SU-DHL-6 (cell line): ENCODE data around the gene RRBP1.

Source experiments
- H2AFZ ChIP-seq: fragments of 200-600 bp; sonication (generic); 2 replicates; pipeline ENCODE4 v1.6.1; 2014; ENCODE audit warnings: low read depth, mild to moderate bottlenecking, moderate library complexity, mixed read lengths, antibody characterized with exemption, low read length; ENCODE audit not compliant: severe bottlenecking
- H3F3A ChIP-seq: fragments of 200-600 bp; shearing (Covaris generic); 2 replicates; pipeline ENCODE4 v1.6.0; 2016; ENCODE audit warnings: antibody characterized with exemption, mild to moderate bottlenecking; ENCODE audit not compliant: insufficient read depth
- H3K27ac ChIP-seq: fragments of 200-600 bp; sonication (generic); 2 replicates; pipeline ENCODE4 v1.5.1; 2016; ENCODE audit warnings: low read depth, mild to moderate bottlenecking, low read length, moderate library complexity, mixed read lengths
- H3K27me3 ChIP-seq: fragments of 200-600 bp; sonication (generic), shearing (Covaris generic); 2 replicates; pipeline ENCODE4 v1.6.0; 2014; ENCODE audit warnings: mild to moderate bottlenecking, low read length
- H3K36me3 ChIP-seq: fragments of 200-600 bp; sonication (generic); 2 replicates; pipeline ENCODE4 v1.6.1; 2014; ENCODE audit warnings: mild to moderate bottlenecking, low read length, mixed read lengths
- H3K4me2 ChIP-seq: fragments of 300-600, 200-600 bp; shearing (Covaris generic), sonication (generic); 2 replicates; pipeline ENCODE4 v1.6.0; 2014; ENCODE audit warnings: low read length, low read depth, mild to moderate bottlenecking; ENCODE audit not compliant: poor library complexity, severe bottlenecking
- H3K4me3 ChIP-seq: fragments of 200-600 bp; sonication (generic); 2 replicates; pipeline ENCODE4 v1.5.1; 2014; ENCODE audit warnings: antibody characterized with exemption, low read length, mild to moderate bottlenecking, mixed read lengths; ENCODE audit not compliant: insufficient read depth, poor library complexity, severe bottlenecking
- H3K79me2 ChIP-seq: fragments of 200-600 bp; sonication (generic); 2 replicates; pipeline ENCODE4 v1.6.1; 2014; ENCODE audit warnings: mild to moderate bottlenecking, low read length, moderate library complexity; ENCODE audit not compliant: insufficient read depth
- H3K9ac ChIP-seq: fragments of 200-600 bp; sonication (generic); 2 replicates; pipeline ENCODE4 v1.7.0; 2014; ENCODE audit warnings: mild to moderate bottlenecking, low read length
- H3K9me2 ChIP-seq: fragments of 200-600 bp; sonication (generic); replicated peaks from 2 replicates; pipeline ENCODE4 v1.6.1; 2014; ENCODE audit warnings: low read length; ENCODE audit not compliant: insufficient read depth
- H3K9me3 ChIP-seq: fragments of 200-600 bp; sonication (generic); 2 replicates; pipeline ENCODE4 v1.6.1; 2014; ENCODE audit warnings: low read length, mixed read lengths; ENCODE audit not compliant: insufficient read depth
- H4K20me1 ChIP-seq: fragments of 200-600 bp; sonication (generic); 2 replicates; pipeline ENCODE4 v1.6.1; 2014; ENCODE audit warnings: low read depth, mild to moderate bottlenecking, antibody characterized with exemption, low read length, moderate library complexity, mixed read lengths
- EZH2phosphoT487 ChIP-seq: fragments of 200-600 bp; sonication (generic), shearing (Covaris generic); conservative IDR thresholded peaks from 2 replicates; pipeline ENCODE4 v1.6.1; 2018; ENCODE audit warnings: mild to moderate bottlenecking, antibody characterized with exemption, low read length, moderate library complexity, mixed read lengths
- TF ChIP-seq, protein P1 (sequence below): fragments of 200-600 bp; sonication (generic); IDR thresholded peaks from one replicate; pipeline ENCODE4 v1.5.1; 2017; ENCODE audit warnings: antibody characterized with exemption, mild to moderate bottlenecking, low read length, moderate library complexity; ENCODE audit not compliant: insufficient read depth, poor library complexity, severe bottlenecking

Gene RRBP1

DNA sequence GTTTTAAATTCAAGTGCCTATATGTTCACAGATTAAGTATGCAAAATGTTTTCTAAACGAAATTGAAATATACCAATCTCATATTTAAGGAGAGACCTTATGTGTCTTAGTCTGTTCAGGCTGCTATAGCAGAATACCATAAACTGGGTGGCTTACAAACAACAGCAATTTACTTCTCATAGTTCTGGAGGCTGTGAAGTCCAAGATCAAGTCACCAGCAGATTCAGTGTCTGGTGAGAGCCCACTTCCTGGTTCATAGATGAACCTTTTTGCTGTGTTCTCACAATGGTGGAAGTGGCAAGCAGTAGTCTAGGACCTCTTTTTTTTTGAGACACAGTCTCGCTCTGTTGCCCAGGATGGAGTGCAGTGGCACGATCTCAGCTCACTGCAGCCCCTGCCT, 115.7 kb downstream of the RRBP1 start:
- Histone ChIP-seq H3K36me3 (no peaks in the 10 kb centered on the region), H3K4me3 (no peak overlapping the region), H3K27ac (no peak overlapping the region), H3K9me2 (no peaks in the 10 kb centered on the region), H3K27me3 (no peaks in the 10 kb centered on the region), H3K4me2 (no peak overlapping the region), H3K9me3 (no peaks in the 10 kb centered on the region), H2AFZ (no peak overlapping the region), H3F3A (0 out of 2 replicates have a peak, but pooled peaks cover 4% of the 10 kb centered on the region), H3K9ac (no peak overlapping the region), H4K20me1 (no peaks in the 10 kb centered on the region), H3K79me2 (no peaks in the 10 kb centered on the region)
- no peak for TF ChIP-seq EZH2phosphoT487

- no peak overlapping the region for H3K4me2 ChIP-seq
- H3K27ac ChIP-seq: no peak overlapping the region
- H4K20me1 ChIP-seq: no peaks in the 10 kb centered on the region
- H3K9me2 ChIP-seq: no peaks in the 10 kb centered on the region
- no peaks in the 10 kb centered on the region for H3K36me3 ChIP-seq
- no peaks in the 10 kb centered on the region for H3K9me3 ChIP-seq
- H3K9ac ChIP-seq: no peak overlapping the region
- H3K79me2 ChIP-seq: no peaks in the 10 kb centered on the region
- H3F3A ChIP-seq: 0 out of 2 replicates have a peak, but pooled peaks cover 4% of the 10 kb centered on the region
- no peak for TF ChIP-seq EZH2phosphoT487
- TF ChIP-seq, protein P1, sequence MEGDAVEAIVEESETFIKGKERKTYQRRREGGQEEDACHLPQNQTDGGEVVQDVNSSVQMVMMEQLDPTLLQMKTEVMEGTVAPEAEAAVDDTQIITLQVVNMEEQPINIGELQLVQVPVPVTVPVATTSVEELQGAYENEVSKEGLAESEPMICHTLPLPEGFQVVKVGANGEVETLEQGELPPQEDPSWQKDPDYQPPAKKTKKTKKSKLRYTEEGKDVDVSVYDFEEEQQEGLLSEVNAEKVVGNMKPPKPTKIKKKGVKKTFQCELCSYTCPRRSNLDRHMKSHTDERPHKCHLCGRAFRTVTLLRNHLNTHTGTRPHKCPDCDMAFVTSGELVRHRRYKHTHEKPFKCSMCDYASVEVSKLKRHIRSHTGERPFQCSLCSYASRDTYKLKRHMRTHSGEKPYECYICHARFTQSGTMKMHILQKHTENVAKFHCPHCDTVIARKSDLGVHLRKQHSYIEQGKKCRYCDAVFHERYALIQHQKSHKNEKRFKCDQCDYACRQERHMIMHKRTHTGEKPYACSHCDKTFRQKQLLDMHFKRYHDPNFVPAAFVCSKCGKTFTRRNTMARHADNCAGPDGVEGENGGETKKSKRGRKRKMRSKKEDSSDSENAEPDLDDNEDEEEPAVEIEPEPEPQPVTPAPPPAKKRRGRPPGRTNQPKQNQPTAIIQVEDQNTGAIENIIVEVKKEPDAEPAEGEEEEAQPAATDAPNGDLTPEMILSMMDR: no peak
- no peak overlapping the region for H2AFZ ChIP-seq
- H3K4me3 ChIP-seq: no peak overlapping the region
- H3K27me3 ChIP-seq: no peaks in the 10 kb centered on the region
These were observed 116.7 kb downstream of the RRBP1 start for GRCh38 chr20:17565169-17565845.
